HepG2 (cell line): ENCODE results near the gene POU6F2. TPM values are rescaled to one million over a fixed set of nuclear protein-coding genes. Genes with fewer than 3 reads are reported as not detected.

ENCODE experiments used
- ATAC-seq: fragments of 200-7000 bp; cut with Tn5 transposase; 3 replicates; pipeline ENCODE4 v1.9.1; 2020; ENCODE audit warnings: mild to moderate bottlenecking, moderate library complexity
- BruUV-seq: library from RNA; stranded (reverse); fragments of 400-500 nt; replicated peaks from 2 replicates; lab custom pipeline; 2021; lab: Mats Ljungman, UMichigan
- CTCF ChIA-PET: fragments of 300-600 bp; formaldehyde crosslinking; extraction: SDS; loops from one replicate; lab custom pipeline; 2021; ENCODE audit warnings: low total read pairs, inconsistent platforms, low intra/inter-chr PET ratio; lab: Yijun Ruan, JAX
- POLR2A ChIA-PET: fragments of 350-600 bp; sonication (Branson Sonifier 250); formaldehyde crosslinking; loops from one replicate; lab custom pipeline; 2020; ENCODE audit warnings: antibody characterized with exemption, inconsistent platforms; lab: Yijun Ruan, JAX
- DNase-seq: peaks from one replicate; pipeline ENCODE4 v3.0.0-alpha.2; 2015; ENCODE audit warnings: low spot score
- FAIRE-seq: peaks from 3 replicates; lab custom pipeline; 2011; peaks lifted over from hg19 to GRCh38; lab: Jason Lieb, UNC
- H2AFZ ChIP-seq: one replicate; pipeline ENCODE4 v1.6.1; 2011; ENCODE audit warnings: low read length, inconsistent platforms
- H3K27ac ChIP-seq: fragments of 300-600 bp; 3 replicates; pipeline ENCODE4 v1.8.0; 2011; ENCODE audit warnings: mixed run types, mild to moderate bottlenecking, mixed read lengths, low read length, inconsistent platforms; ENCODE audit not compliant: insufficient read depth; ENCODE audit errors: extremely low read length
- H3K27me3 ChIP-seq, 2 experiments: fragments of 200-600 bp in 1 of 2; 2 replicates in 1 of 2; 3 replicates in 1 of 2; pipeline versions ENCODE4 v1.6.0 to v1.8.0; 2011; ENCODE audit warnings: low read length in 2 of 2, mild to moderate bottlenecking in 2 of 2, moderate library complexity in 2 of 2, inconsistent platforms in 1 of 2; ENCODE audit not compliant: insufficient read depth in 2 of 2, control insufficient read depth in 1 of 2
- H3K36me3 ChIP-seq, 2 experiments: fragments of 200-600 bp in 1 of 2; replicated peaks in 1 of 2; 2 replicates in 1 of 2; 3 replicates in 1 of 2; pipeline versions ENCODE4 v1.5.1 to v1.8.0; 2011; ENCODE audit warnings: low read length in 2 of 2, inconsistent platforms in 1 of 2; ENCODE audit not compliant: insufficient read depth in 2 of 2, control insufficient read depth in 1 of 2
- H3K4me1 ChIP-seq: 2 replicates; pipeline ENCODE4 v1.5.1; 2012; ENCODE audit warnings: low read length, inconsistent platforms; ENCODE audit not compliant: insufficient read depth
- H3K4me2 ChIP-seq: 2 replicates; pipeline ENCODE4 v1.6.0; 2011; ENCODE audit warnings: low read depth, low read length, inconsistent platforms
- H3K4me3 ChIP-seq, 3 experiments: fragments of 200-600 bp in 1 of 3; sonication (generic), shearing (Covaris generic) in 1 of 3; replicated peaks in 1 of 3; 2 replicates each; pipeline ENCODE4 v1.5.1; 2011 to 2016; ENCODE audit warnings: low read length in 3 of 3, inconsistent platforms in 2 of 3, low read depth in 2 of 3, mild to moderate bottlenecking in 2 of 3, control low read depth in 1 of 3, mixed read lengths in 1 of 3; ENCODE audit not compliant: insufficient read depth in 1 of 3
- H3K79me2 ChIP-seq: one replicate; pipeline ENCODE4 v1.6.1; 2011; ENCODE audit warnings: low read length, inconsistent platforms; ENCODE audit not compliant: insufficient read depth
- H3K9ac ChIP-seq: 2 replicates; pipeline ENCODE4 v1.6.0; 2011; ENCODE audit warnings: mild to moderate bottlenecking, low read depth, low read length, inconsistent platforms; ENCODE audit not compliant: insufficient read depth
- H3K9me3 ChIP-seq: 2 replicates; pipeline ENCODE4 v1.5.1; 2012; ENCODE audit warnings: mild to moderate bottlenecking, low read length
- H4K20me1 ChIP-seq: 2 replicates; pipeline ENCODE4 v1.6.0; 2011; ENCODE audit warnings: inconsistent platforms, mild to moderate bottlenecking, low read length, moderate library complexity; ENCODE audit not compliant: insufficient read depth
- AHR ChIP-seq: IDR thresholded peaks from 2 replicates; pipeline ENCODE4 v1.6.1; 2018; ENCODE audit warnings: missing genetic modification reagents, missing compliant biosample characterization
- ARNTL ChIP-seq: sonication (generic); formaldehyde crosslinking; IDR thresholded peaks from 2 replicates; pipeline ENCODE4 v1.4.0; 2020; ENCODE audit warnings: mild to moderate bottlenecking, missing genetic modification reagents
- CEBPG ChIP-seq: IDR thresholded peaks from 2 replicates; pipeline ENCODE4 v1.6.1; 2016
- FOXO1 ChIP-seq: sonication (generic); formaldehyde crosslinking; IDR thresholded peaks from 2 replicates; pipeline ENCODE4 v1.4.0; 2020; ENCODE audit warnings: missing genetic modification reagents
- GMEB2 ChIP-seq: IDR thresholded peaks from 2 replicates; pipeline ENCODE4 v1.6.1; 2016; ENCODE audit warnings: missing biosample characterization, missing genetic modification reagents, low read depth
- HHEX ChIP-seq: IDR thresholded peaks from 2 replicates; pipeline ENCODE4 v1.6.1; 2016; ENCODE audit warnings: control low read depth
- KLF16 ChIP-seq, 2 experiments: sonication (generic) in 1 of 2; formaldehyde crosslinking in 1 of 2; IDR thresholded peaks; 2 replicates each; pipeline versions ENCODE4 v1.6.1 to v1.8.0; 2016 to 2023; ENCODE audit warnings: missing genetic modification reagents in 2 of 2, missing compliant biosample characterization in 1 of 2
- POLR2G ChIP-seq: fragments of 200-400 bp; formaldehyde crosslinking; IDR thresholded peaks from 2 replicates; pipeline ENCODE4 v1.6.1; 2018; ENCODE audit warnings: mild to moderate bottlenecking, low read depth, low read length, moderate library complexity
- RBM39 ChIP-seq: fragments of 200-400 bp; formaldehyde crosslinking; IDR thresholded peaks from one replicate; pipeline ENCODE4 v1.6.1; 2018; ENCODE audit warnings: antibody characterized with exemption, mild to moderate bottlenecking, low read depth, low read length; ENCODE audit not compliant: poor library complexity, severe bottlenecking
- TFAP4 ChIP-seq: sonication (generic); IDR thresholded peaks from 2 replicates; pipeline ENCODE4 v1.6.1; 2016; ENCODE audit warnings: low read depth, borderline replicate concordance
- THRA ChIP-seq: sonication (generic); formaldehyde crosslinking; IDR thresholded peaks from 2 replicates; pipeline ENCODE4 v1.4.0; 2020; ENCODE audit warnings: missing genetic modification reagents, borderline replicate concordance
- ZMYM4 ChIP-seq: sonication (generic); formaldehyde crosslinking; IDR thresholded peaks from 2 replicates; pipeline ENCODE4 v1.8.1; 2023; ENCODE audit warnings: mild to moderate bottlenecking, missing genetic modification reagents
- ZNF138 ChIP-seq: sonication (generic); formaldehyde crosslinking; IDR thresholded peaks from 2 replicates; pipeline ENCODE4 v1.5.0; 2020; ENCODE audit warnings: mild to moderate bottlenecking, low read depth, missing genetic modification reagents
- ZNF510 ChIP-seq: sonication (generic); formaldehyde crosslinking; IDR thresholded peaks from 2 replicates; pipeline ENCODE4 v1.4.0; 2020; ENCODE audit warnings: low read depth, mild to moderate bottlenecking, missing genetic modification reagents
- WGBS: methylation state at CpG from one replicate; pipeline ENCODE4 v1.1.6; 2017; ENCODE audit warnings: low lambda C conversion rate; 5-methylcytosine and 5-hydroxymethylcytosine counted together
- in situ Hi-C: cut with HindIII; loops from 2 replicates; pipeline ENCODE4 v1.10.0; 2017; ENCODE audit warnings: low pct_unique_long_range_greater_than_20kb; ENCODE audit not compliant: extremely low pct_ligation_motif_present
- intact Hi-C: fragments of 100-400 bp; cut with micrococcal nuclease; formaldehyde crosslinking; loops from one replicate; pipeline ENCODE4 v1.10.0; 2022; ENCODE audit not compliant: unreplicated experiment
- polyA plus RNA-seq, 8 experiments: library from polyadenylated mRNA; depleted of rRNA in 3 of 8; stranded (reverse) in 7 of 8; unstranded in 1 of 8; fragments of >200 nt; fragmentation: Illumina TruSeq in 4 of 8; extraction: Trizol in 4 of 8; gene quantifications; 2 replicates each; pipeline versions ENCODE4 v1.2.1 to v1.2.3, GENCODE V29; 2011 to 2016; ENCODE audit warnings: low read depth in 4 of 8, missing spikeins in 1 of 8, mixed read lengths in 1 of 8; ENCODE audit not compliant: insufficient read depth in 1 of 8
- total RNA-seq, 5 experiments: library from RNA; depleted of rRNA; stranded (reverse); fragments of >200 nt; fragmentation: Illumina TruSeq; extraction: Trizol; gene quantifications; 2 replicates each; pipeline ENCODE4 v1.2.3, GENCODE V29; 2016; ENCODE audit warnings: low read depth in 1 of 5
- TF ChIP-seq, protein P1 (sequence below): sonication (generic); formaldehyde crosslinking; IDR thresholded peaks from 2 replicates; pipeline ENCODE4 v1.4.0; 2020; ENCODE audit warnings: mild to moderate bottlenecking, missing genetic modification reagents

POU6F2 gene
- total and polyA plus RNA-seq, 2 of the 13 experiments (the other 11 are each of a cell fraction or from before 2014, with no cell fraction given) = not detected

DNA sequence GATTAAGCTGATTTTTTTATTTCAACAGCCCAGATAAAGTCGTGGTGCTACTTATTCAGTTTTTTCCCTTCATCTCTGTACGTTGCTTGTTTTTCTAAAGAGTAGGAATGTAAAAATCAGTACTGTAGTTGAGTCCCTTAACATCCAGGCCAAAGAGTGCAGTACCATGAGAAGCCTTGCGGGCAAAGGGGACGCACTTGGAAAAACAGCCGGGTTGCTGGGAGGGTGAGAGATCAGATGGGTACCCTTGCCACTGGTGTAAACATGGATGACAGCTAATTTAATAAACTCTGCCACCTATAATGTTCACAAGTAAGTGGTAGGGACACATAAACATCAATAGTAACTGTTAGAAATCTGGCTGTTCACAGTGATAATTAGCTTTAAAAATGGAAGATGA lies 175.9 kb downstream of the POU6F2 start (continued):
- TF ChIP-seq THRA (CRISPR knock-in tag) = no peak
- TF ChIP-seq ZMYM4 = no peak
- TF ChIP-seq KLF16 (CRISPR knock-in tag; IDR thresholded peaks at IDR 0.05) = no peak
- TF ChIP-seq GMEB2 = no peak

DNA sequence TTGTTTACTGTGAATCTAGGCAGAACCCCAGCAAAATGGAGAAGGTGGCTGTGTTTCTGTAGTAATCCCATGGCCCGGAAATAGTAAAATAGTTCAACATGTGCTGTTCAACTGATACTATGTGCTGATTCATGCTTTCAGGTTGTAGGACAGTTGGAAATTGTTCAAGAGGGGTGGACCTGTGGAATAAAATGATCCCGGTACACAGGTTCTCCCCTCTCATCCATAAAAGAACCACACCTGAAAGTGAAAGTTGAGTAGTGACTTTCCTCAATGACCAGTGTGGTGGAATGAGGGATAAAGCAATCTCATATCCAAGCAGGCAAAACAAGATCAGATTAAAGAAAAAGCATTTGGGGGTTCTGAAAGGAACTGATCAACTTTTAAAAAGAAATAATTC lies 177.1 kb downstream of the POU6F2 start:
- no peaks in the 10 kb centered on the region for H4K20me1 ChIP-seq
- no peaks in the 10 kb centered on the region for H3K4me1 ChIP-seq
- no peak for DNase-seq
- H3K27ac ChIP-seq = no peak overlapping the region
- H2AFZ ChIP-seq = no peak overlapping the region
- 0% methylated on average over 2 of the region's 2 CpGs for WGBS
- no peak overlapping the region for H3K9ac ChIP-seq
- FAIRE-seq = no peak
- ChIA-PET POLR2A (no interaction called here), CTCF (no interaction called here)
- no peak for ATAC-seq
- no peak overlapping the region for H3K4me3 ChIP-seq
- no peaks in the 10 kb centered on the region for H3K79me2 ChIP-seq
- BruUV-seq = no TSS peak
- H3K4me2 ChIP-seq = no peak overlapping the region
- no peaks in the 10 kb centered on the region for H3K27me3 ChIP-seq
- intact Hi-C loops = no loop called here
- H3K9me3 ChIP-seq = no peaks in the 10 kb centered on the region
- in situ Hi-C loops = no loop called here
- no peaks in the 10 kb centered on the region for H3K36me3 ChIP-seq
- no peak for TF ChIP-seq FOXO1 (CRISPR knock-in tag)
- TF ChIP-seq HHEX (CRISPR knock-in tag) = no peak
- TF ChIP-seq POLR2G = no peak
- TF ChIP-seq ARNTL = no peak
- TF ChIP-seq, protein P1, sequence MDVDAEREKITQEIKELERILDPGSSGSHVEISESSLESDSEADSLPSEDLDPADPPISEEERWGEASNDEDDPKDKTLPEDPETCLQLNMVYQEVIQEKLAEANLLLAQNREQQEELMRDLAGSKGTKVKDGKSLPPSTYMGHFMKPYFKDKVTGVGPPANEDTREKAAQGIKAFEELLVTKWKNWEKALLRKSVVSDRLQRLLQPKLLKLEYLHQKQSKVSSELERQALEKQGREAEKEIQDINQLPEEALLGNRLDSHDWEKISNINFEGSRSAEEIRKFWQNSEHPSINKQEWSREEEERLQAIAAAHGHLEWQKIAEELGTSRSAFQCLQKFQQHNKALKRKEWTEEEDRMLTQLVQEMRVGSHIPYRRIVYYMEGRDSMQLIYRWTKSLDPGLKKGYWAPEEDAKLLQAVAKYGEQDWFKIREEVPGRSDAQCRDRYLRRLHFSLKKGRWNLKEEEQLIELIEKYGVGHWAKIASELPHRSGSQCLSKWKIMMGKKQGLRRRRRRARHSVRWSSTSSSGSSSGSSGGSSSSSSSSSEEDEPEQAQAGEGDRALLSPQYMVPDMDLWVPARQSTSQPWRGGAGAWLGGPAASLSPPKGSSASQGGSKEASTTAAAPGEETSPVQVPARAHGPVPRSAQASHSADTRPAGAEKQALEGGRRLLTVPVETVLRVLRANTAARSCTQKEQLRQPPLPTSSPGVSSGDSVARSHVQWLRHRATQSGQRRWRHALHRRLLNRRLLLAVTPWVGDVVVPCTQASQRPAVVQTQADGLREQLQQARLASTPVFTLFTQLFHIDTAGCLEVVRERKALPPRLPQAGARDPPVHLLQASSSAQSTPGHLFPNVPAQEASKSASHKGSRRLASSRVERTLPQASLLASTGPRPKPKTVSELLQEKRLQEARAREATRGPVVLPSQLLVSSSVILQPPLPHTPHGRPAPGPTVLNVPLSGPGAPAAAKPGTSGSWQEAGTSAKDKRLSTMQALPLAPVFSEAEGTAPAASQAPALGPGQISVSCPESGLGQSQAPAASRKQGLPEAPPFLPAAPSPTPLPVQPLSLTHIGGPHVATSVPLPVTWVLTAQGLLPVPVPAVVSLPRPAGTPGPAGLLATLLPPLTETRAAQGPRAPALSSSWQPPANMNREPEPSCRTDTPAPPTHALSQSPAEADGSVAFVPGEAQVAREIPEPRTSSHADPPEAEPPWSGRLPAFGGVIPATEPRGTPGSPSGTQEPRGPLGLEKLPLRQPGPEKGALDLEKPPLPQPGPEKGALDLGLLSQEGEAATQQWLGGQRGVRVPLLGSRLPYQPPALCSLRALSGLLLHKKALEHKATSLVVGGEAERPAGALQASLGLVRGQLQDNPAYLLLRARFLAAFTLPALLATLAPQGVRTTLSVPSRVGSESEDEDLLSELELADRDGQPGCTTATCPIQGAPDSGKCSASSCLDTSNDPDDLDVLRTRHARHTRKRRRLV (CRISPR knock-in tag) = no peak
- TF ChIP-seq TFAP4 = no peak
- TF ChIP-seq CEBPG = no peak
- no peak for TF ChIP-seq AHR
- no peak for TF ChIP-seq RBM39
- no peak for TF ChIP-seq ZNF510 (CRISPR knock-in tag)
- no peak for TF ChIP-seq ZNF138 (CRISPR knock-in tag)
